ENCODE results near the gene BEST2. TPM values are rescaled to one million over a fixed set of nuclear protein-coding genes. Genes with fewer than 3 reads are reported as not detected.

Gene BEST2
- total RNA-seq, 1 donor from 2014 or later = not detected

DNA sequence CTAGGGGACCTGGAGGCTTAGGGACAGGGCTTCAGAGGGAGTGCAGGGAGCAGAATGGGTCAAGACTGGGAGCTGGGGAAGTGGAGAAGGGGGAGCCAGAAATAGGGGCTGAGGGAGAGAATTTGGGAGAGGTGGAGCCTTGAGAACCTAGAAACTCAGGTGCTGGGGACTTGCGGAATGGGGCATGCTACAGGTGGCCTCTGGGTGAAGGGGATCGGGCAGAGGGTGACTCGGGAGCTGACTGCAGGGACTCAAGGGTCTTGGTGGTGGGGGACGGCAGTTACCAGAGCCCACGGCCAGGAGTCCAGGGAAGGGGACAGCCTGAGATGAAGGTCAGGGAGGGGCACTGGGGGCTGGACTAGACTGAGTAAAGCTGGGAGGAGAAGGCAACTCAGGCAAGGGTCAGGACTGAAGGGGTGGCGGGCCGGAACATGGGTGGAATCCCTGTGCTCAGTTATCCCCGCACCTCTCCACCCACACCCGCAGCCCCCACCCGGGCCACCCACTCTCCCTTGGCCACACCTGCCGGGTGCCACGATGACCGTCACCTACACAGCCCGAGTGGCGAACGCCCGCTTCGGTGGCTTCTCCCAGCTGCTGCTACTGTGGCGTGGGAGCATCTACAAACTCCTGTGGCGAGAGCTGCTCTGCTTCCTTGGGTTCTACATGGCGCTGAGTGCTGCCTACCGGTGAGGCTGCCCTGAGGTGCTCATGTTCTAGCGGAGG lies 628 bp downstream of the BEST2 start:
- peaks cover 12% of the 10 kb centered on the region for H3K36me3 Mint-ChIP-seq (ENCODE audit: unreplicated experiment)
- H3K9me3 Mint-ChIP-seq (ENCODE audit: unreplicated experiment) = no peaks in the 10 kb centered on the region
- DNase-seq (ENCODE audit: extremely low spot score, unreplicated experiment) = no peak
- TF ChIP-seq, protein P1, sequence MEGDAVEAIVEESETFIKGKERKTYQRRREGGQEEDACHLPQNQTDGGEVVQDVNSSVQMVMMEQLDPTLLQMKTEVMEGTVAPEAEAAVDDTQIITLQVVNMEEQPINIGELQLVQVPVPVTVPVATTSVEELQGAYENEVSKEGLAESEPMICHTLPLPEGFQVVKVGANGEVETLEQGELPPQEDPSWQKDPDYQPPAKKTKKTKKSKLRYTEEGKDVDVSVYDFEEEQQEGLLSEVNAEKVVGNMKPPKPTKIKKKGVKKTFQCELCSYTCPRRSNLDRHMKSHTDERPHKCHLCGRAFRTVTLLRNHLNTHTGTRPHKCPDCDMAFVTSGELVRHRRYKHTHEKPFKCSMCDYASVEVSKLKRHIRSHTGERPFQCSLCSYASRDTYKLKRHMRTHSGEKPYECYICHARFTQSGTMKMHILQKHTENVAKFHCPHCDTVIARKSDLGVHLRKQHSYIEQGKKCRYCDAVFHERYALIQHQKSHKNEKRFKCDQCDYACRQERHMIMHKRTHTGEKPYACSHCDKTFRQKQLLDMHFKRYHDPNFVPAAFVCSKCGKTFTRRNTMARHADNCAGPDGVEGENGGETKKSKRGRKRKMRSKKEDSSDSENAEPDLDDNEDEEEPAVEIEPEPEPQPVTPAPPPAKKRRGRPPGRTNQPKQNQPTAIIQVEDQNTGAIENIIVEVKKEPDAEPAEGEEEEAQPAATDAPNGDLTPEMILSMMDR (IDR thresholded peaks at IDR 0.05) = no peak
- H3K4me3 Mint-ChIP-seq (ENCODE audit: unreplicated experiment) = no peak overlapping the region
- H3K27me3 Mint-ChIP-seq (ENCODE audit: unreplicated experiment) = peaks cover 23% of the 10 kb centered on the region
- H3K4me1 Mint-ChIP-seq (ENCODE audit: unreplicated experiment) = peaks cover 20% of the 10 kb centered on the region
- no peak overlapping the region for H3K27ac Mint-ChIP-seq (ENCODE audit: unreplicated experiment)

DNA sequence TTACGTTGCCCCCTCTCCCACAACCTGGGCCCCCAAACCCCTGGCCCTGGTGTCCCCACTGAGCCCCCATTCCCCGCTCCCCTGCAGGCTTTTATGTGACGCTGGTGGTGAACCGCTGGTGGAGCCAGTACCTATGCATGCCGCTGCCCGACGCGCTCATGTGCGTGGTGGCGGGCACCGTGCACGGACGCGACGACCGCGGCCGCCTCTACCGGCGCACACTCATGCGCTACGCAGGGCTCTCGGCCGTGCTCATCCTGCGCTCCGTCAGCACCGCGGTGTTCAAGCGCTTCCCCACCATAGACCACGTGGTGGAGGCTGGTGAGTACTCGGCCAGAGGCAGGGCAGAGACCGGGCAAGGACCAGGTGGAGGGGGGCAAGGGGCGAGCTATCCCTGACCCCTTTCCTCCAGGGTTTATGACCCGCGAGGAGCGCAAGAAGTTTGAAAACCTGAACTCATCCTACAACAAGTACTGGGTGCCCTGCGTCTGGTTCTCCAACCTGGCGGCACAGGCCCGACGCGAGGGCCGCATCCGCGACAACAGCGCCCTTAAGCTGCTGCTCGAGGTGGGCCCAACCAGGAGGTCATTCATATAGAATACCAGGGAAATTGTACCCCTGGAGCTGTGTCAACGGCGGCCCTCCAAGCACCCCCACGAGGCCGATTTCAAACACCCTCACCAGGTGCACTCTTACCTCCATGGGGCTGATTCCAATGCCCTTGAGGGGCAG lies 3.0 kb downstream of the BEST2 start:
- Mint-ChIP-seq H3K36me3 (ENCODE audit: unreplicated experiment) (no peaks in the 10 kb centered on the region), H3K4me1 (ENCODE audit: unreplicated experiment) (peaks cover 15% of the 10 kb centered on the region), H3K4me3 (ENCODE audit: unreplicated experiment) (no peak overlapping the region), H3K9me3 (ENCODE audit: unreplicated experiment) (no peaks in the 10 kb centered on the region), H3K27ac (ENCODE audit: unreplicated experiment) (no peak overlapping the region), H3K27me3 (ENCODE audit: unreplicated experiment) (peaks cover 23% of the 10 kb centered on the region)
- TF ChIP-seq, protein P1 (IDR thresholded peaks at IDR 0.05) = no peak
- DNase-seq (ENCODE audit: extremely low spot score, unreplicated experiment) = no peak

DNA sequence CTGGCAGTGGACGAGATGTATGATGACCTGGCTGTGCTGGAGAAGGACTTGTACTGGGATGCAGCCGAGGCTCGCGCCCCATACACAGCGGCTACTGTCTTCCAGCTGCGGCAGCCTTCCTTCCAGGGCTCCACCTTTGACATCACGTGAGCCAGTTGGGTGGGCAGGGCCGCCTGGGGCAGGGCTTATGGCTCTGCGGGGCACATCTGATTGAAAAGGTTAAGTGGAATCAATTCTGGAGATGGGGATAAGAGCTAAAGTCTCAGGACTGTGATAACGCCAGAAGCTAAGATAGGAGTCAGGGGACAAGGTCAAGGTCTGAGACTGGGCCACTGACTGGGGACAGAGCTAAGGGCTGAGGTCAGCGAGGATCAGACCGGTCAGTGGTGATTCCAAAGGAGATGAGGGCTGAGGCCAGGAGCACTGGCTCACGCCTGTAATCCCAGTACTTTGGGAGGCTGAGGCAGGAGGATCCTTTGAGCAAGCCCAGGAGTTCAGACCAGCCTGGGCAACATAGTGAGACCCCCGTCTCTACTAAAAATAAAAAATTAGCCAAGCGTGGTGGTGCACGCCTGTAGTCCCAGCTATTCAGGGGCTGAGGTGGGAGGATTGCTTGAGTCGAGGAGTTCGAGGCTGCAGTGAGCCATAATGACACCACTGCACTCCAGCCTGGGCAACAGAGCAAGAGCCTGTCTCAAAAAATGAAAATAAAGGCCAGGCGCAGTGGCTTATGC lies 4.7 kb downstream of the BEST2 start:
- H3K4me3 Mint-ChIP-seq (ENCODE audit: unreplicated experiment) = no peak overlapping the region
- TF ChIP-seq, protein P1 (IDR thresholded peaks at IDR 0.05) = no peak
- H3K27ac Mint-ChIP-seq (ENCODE audit: unreplicated experiment) = no peak overlapping the region
- DNase-seq (ENCODE audit: extremely low spot score, unreplicated experiment) = no peak
- H3K9me3 Mint-ChIP-seq (ENCODE audit: unreplicated experiment) = no peaks in the 10 kb centered on the region
- H3K27me3 Mint-ChIP-seq (ENCODE audit: unreplicated experiment) = peaks cover 13% of the 10 kb centered on the region
- peaks cover 4% of the 10 kb centered on the region for H3K4me1 Mint-ChIP-seq (ENCODE audit: unreplicated experiment)
- H3K36me3 Mint-ChIP-seq (ENCODE audit: unreplicated experiment) = no peaks in the 10 kb centered on the region

DNA sequence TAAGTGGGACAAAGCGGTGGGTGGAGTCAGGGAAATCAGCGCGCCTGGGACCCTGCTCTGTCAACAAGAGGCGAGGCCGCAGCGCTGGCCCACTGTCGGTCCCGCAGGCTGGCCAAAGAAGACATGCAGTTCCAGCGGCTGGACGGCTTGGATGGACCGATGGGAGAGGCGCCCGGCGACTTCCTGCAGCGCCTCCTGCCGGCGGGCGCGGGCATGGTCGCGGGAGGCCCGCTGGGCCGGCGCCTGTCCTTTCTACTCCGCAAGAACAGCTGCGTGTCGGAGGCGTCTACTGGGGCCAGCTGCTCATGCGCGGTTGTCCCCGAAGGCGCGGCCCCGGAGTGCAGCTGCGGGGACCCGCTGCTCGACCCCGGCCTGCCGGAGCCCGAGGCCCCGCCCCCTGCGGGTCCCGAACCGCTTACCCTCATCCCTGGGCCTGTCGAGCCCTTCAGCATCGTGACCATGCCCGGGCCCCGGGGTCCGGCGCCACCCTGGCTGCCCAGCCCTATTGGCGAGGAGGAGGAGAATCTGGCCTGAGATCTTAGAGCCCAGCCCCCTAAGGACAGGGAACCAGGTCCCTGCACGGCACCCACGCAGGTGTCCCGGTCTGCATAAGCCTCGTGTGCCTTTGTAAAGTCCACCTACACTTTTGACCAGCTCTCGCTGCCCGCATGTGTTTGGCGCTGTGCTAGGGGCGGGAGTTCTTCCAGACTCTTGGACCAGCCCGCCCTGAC lies 6.1 kb downstream of the BEST2 start:
- Mint-ChIP-seq H3K9me3 (ENCODE audit: unreplicated experiment) (no peaks in the 10 kb centered on the region), H3K27ac (ENCODE audit: unreplicated experiment) (no peak overlapping the region)
- TF ChIP-seq, protein P1 (IDR thresholded peaks at IDR 0.05) = peak; percentile 97

More for the DNA sequence above, 6.1 kb downstream of the BEST2 start:
- DNase-seq (ENCODE audit: extremely low spot score, unreplicated experiment) = peak; percentile 91
- peaks cover 4% of the 10 kb centered on the region for H3K4me1 Mint-ChIP-seq (ENCODE audit: unreplicated experiment)
- H3K27me3 Mint-ChIP-seq (ENCODE audit: unreplicated experiment) = peaks cover 5% of the 10 kb centered on the region
- H3K36me3 Mint-ChIP-seq (ENCODE audit: unreplicated experiment) = no peaks in the 10 kb centered on the region
- peak overlapping the region; percentile 66 for H3K4me3 Mint-ChIP-seq (ENCODE audit: unreplicated experiment)
